GM18951 (cell line): ENCODE measurements around the gene TPRA1.
A peak's percentile ranks its signal among the peaks of the same experiment; 100 is the strongest.
"Not testable (repeated sequence)": the region's sequence is repeated elsewhere in the genome, so short reads cannot be mapped to it uniquely, and the experiment has no call there.

Experiments used
- POLR2A ChIP-seq: IDR thresholded peaks from 4 replicates; pipeline ENCODE4 v1.6.1; 2011; ENCODE audit warnings: mild to moderate bottlenecking; ENCODE audit not compliant: insufficient read length, insufficient read depth; ENCODE audit errors: extremely low read depth
- in situ Hi-C: fragments of 300-500 bp; cut with MboI; formaldehyde crosslinking; loops from one replicate; pipeline ENCODE4 v1.12.0; 2022; ENCODE audit warnings: low sequenced_read_pairs, mixed read lengths, inconsistent platforms; ENCODE audit not compliant: unreplicated experiment

The TPRA1 gene

DNA sequence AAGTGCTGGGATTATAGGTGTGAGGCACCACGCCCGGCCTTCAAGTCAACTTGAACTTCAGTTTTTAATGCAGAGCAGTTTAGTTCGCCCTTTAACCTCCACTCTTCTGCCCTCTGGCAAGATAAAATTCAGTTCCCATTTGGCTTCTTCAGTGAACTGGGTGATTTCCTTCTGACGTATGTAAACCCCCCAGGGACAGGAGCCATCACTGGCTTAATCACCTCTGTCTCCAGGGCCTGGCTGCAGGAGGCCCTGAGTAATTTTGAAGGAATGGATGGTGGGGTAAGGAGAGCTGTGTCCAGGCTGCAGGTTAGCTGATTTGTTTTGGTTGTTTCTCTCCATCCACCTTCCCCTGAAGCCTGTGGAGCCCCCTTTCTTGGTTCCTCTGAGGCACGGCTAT is 19.6 kb upstream of the TPRA1 start:
- in situ Hi-C loops = no loop called here
- no peak for TF ChIP-seq POLR2A

DNA sequence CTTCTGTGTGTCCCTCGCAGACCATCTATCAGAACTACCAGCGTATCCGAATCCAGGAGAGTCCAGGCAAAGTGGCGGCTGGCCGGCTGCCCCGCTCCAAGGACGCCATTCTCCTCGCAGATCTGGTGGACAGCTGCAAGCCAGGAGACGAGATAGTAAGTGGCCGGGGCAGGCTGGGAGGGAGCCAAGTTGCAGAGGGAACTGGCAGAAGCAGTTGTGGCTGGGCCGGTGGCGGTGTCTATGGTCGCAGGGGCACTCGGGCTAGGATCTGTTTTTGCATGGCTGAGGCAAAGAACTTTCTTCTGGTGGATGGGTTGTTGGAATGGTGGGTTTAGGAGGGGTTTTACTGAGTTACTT is 17.8 kb upstream of the TPRA1 start:
- in situ Hi-C loops = no loop called here
- TF ChIP-seq POLR2A = no peak

GRCh38 chr3:127607675-127608361 is 17.3 kb upstream of the TPRA1 start:
- no peak for TF ChIP-seq POLR2A
- in situ Hi-C loops = no loop called here

DNA sequence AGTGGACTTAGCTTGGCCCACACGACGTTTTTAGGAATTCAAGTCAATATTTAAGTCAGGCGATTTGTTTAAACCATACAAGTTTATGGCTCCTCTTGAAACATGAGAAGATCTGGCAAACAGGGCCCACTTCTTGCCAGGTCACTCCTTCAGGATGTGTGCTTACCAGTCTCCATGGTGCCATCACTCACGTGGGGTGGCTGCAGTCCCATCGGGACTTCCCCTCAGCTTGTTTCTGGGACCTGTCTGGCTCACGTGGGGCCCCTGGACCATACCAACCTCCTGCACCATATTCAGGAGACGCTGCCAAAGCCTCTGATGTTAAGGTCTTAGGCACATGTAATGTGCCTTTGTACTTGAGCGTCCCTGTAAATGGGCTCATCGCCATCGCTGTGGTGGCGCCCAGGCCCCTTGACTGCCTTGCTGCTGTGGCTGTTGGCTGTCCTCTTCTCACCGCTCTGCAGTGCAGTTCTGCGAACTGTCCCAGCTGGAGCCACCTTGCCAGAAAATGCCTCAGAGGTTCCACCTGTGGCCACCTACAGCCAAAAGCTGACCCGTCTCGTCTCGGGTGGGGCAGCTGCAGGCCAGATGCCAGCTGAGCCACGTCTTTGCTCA is 16.6 kb upstream of the TPRA1 start:
- no peak for TF ChIP-seq POLR2A
- in situ Hi-C loops = no loop called here

- no peak for TF ChIP-seq POLR2A
- in situ Hi-C loops = no loop called here
These were observed 15.7 kb upstream of the TPRA1 start for GRCh38 chr3:127606086-127606805.

GRCh38 chr3:127605547-127605946 is 15.0 kb upstream of the TPRA1 start:
- in situ Hi-C loops = not testable (repeated sequence)

DNA sequence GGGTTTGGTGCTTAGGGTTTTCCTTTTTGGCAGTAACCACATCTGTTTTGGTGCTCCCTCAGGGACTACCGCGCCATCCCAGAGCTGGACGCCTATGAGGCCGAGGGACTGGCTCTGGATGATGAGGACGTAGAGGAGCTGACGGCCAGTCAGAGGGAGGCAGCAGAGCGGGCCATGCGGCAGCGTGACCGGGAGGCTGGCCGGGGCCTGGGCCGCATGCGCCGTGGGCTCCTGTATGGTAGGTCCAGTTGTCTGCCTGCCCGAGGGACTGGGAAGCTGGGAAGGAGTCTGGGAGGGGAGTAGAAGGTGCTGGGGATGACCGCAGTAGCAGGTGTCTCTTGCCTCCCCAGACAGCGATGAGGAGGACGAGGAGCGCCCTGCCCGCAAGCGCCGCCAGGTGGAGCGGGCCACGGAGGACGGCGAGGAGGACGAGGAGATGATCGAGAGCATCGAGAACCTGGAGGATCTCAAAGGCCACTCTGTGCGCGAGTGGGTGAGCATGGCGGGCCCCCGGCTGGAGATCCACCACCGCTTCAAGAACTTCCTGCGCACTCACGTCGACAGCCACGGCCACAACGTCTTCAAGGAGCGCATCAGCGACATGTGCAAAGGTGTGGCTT is 14.1 kb upstream of the TPRA1 start:
- no peak for TF ChIP-seq POLR2A
- in situ Hi-C loops = no loop called here

- in situ Hi-C loops = no loop called here
- TF ChIP-seq POLR2A = no peak
These were observed 13.5 kb upstream of the TPRA1 start for GRCh38 chr3:127604035-127604434.

- no peak for TF ChIP-seq POLR2A
- in situ Hi-C loops = no loop called here
These were observed 10.4 kb upstream of the TPRA1 start for GRCh38 chr3:127600749-127601456.

- in situ Hi-C loops = no loop called here
These were observed 8.5 kb upstream of the TPRA1 start for GRCh38 chr3:127598841-127599570.

GRCh38 chr3:127597020-127597771 is 6.7 kb upstream of the TPRA1 start:
- TF ChIP-seq POLR2A = no peak
- in situ Hi-C loops = no loop called here

More at GRCh38 chr3:127598841-127599570, 8.5 kb upstream of the TPRA1 start:
- peak; percentile 20 for TF ChIP-seq POLR2A

GRCh38 chr3:127595303-127595702 is 4.8 kb upstream of the TPRA1 start:
- TF ChIP-seq POLR2A = no peak
- in situ Hi-C loops = no loop called here
